ENCODE data around the gene C11orf98. TPM values are rescaled to one million over a fixed set of nuclear protein-coding genes. Genes with fewer than 3 reads are reported as not detected.

C11orf98 gene
- total and polyA plus RNA-seq, 2 of the 13 experiments (the other 11 are each of a cell fraction or from before 2014, with no cell fraction given), result 30.4 to 91.8 TPM

- TF ChIP-seq ZNF614 (CRISPR knock-in tag; IDR thresholded peaks at IDR 0.05; ENCODE audit: borderline replicate concordance) (peak; percentile 82; the same call in 1 of the 2 replicates), GABPA (IDR thresholded peaks at IDR 0.05; ENCODE audit: low read depth, low read length) (peak; percentile 97), GABPA (CRISPR knock-in tag; IDR thresholded peaks at IDR 0.05; ENCODE audit: low read depth) (peak; percentile 97), MIXL1 (CRISPR knock-in tag; IDR thresholded peaks at IDR 0.05) (peak; percentile 74; the same call in 1 of the 2 replicates), ZNF251 (CRISPR knock-in tag; IDR thresholded peaks at IDR 0.05) (no peak), CHD4 (IDR thresholded peaks at IDR 0.05; ENCODE audit: borderline replicate concordance, low read length) (no peak), HOXA7 (CRISPR knock-in tag; IDR thresholded peaks at IDR 0.05) (no peak), SCMH1 (CRISPR knock-in tag; IDR thresholded peaks at IDR 0.05; ENCODE audit: borderline replicate concordance) (no peak), ZSCAN25 (CRISPR knock-in tag; IDR thresholded peaks at IDR 0.05) (0 out of 2 replicates have a peak, but pooled peaks have one; percentile 72), ZNF292 (CRISPR knock-in tag; IDR thresholded peaks at IDR 0.05; ENCODE audit: borderline replicate concordance, low read depth) (0 out of 2 replicates have a peak, but pooled peaks have one; percentile 21), ELF3 (CRISPR knock-in tag; IDR thresholded peaks at IDR 0.05) (peak; percentile 85), POGK (CRISPR knock-in tag; conservative IDR thresholded peaks at IDR 0.05) (peak; percentile 74; the same call in 1 of the 2 replicates), SRSF1 (optimal IDR thresholded peaks at IDR 0.05; ENCODE audit: low read depth, low read length) (peak; percentile 58), STAT6 (CRISPR knock-in tag; IDR thresholded peaks at IDR 0.05; ENCODE audit: borderline replicate concordance) (peak; percentile 78), IRX3 (CRISPR knock-in tag; IDR thresholded peaks at IDR 0.05; ENCODE audit: borderline replicate concordance, low read depth) (no peak), NFYB (CRISPR knock-in tag; IDR thresholded peaks at IDR 0.05) (peak; percentile 52; the same call in 1 of the 2 replicates), ZNF383 (CRISPR knock-in tag; IDR thresholded peaks at IDR 0.05; ENCODE audit: borderline replicate concordance) (no peak), ZNF331 (CRISPR knock-in tag; IDR thresholded peaks at IDR 0.05) (peak; percentile 89), TBP (CRISPR knock-in tag; IDR thresholded peaks at IDR 0.05) (no peak), ZFYVE20 (CRISPR knock-in tag; IDR thresholded peaks at IDR 0.05; ENCODE audit: borderline replicate concordance, low read depth) (no peak), MAX (IDR thresholded peaks at IDR 0.05) (peak; percentile 98), CCDC6 (CRISPR knock-in tag; IDR thresholded peaks at IDR 0.05) (peak; percentile 54; the same call in 1 of the 2 replicates), ZFP62 (CRISPR knock-in tag; IDR thresholded peaks at IDR 0.05) (no peak), ZNF496 (CRISPR knock-in tag; IDR thresholded peaks at IDR 0.05; ENCODE audit: insufficient replicate concordance) (no peak), TCF7L2 (IDR thresholded peaks at IDR 0.05; ENCODE audit: low read depth, low read length) (no peak), PAX8 (CRISPR knock-in tag; IDR thresholded peaks at IDR 0.05; ENCODE audit: borderline replicate concordance) (no peak)
Observed at GRCh38 chr11:62621567-62622470, 43.2 kb downstream of the C11orf98 start, which contains the start of gene B3GAT3 (continued).

Measured in HepG2 (cell line).